ENCODE results near the gene WDR73.

DNA sequence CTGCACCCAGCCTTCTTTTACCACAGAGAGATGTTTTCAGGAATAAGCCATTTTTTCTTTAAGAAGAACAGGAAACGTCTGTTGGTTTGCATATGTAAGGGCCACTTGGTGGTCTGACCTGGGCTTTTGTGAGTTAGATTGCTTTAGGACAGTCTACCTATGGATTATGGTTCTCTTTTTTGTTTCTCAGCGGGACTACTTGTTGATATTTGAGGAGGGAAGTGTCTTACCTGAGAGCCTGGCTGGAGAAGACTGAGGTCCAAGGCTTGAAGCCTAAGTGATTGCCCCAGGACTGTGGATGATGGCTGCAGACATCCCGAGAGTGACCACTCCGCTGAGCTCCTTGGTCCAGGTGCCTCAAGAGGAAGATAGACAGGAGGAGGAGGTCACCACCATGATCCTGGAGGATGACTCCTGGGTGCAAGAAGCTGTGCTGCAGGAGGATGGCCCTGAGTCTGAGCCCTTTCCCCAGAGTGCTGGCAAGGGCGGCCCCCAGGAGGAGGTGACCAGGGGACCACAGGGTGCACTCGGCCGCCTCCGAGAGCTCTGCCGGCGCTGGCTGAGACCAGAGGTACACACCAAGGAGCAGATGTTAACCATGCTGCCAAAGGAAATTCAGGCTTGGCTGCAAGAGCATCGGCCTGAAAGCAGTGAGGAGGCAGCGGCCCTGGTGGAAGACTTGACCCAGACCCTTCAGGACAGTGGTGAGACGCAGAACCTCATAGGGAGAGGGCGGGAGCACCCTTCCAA lies 50.3 kb downstream of the WDR73 start:
- TF ChIP-seq, protein P1, sequence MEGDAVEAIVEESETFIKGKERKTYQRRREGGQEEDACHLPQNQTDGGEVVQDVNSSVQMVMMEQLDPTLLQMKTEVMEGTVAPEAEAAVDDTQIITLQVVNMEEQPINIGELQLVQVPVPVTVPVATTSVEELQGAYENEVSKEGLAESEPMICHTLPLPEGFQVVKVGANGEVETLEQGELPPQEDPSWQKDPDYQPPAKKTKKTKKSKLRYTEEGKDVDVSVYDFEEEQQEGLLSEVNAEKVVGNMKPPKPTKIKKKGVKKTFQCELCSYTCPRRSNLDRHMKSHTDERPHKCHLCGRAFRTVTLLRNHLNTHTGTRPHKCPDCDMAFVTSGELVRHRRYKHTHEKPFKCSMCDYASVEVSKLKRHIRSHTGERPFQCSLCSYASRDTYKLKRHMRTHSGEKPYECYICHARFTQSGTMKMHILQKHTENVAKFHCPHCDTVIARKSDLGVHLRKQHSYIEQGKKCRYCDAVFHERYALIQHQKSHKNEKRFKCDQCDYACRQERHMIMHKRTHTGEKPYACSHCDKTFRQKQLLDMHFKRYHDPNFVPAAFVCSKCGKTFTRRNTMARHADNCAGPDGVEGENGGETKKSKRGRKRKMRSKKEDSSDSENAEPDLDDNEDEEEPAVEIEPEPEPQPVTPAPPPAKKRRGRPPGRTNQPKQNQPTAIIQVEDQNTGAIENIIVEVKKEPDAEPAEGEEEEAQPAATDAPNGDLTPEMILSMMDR (IDR thresholded peaks at IDR 0.05) = no peak
- TF ChIP-seq POLR2A (IDR thresholded peaks at IDR 0.05) = no peak
